ENCODE data around the gene IKBKE. TPM values are rescaled to one million over a fixed set of nuclear protein-coding genes. Genes with fewer than 3 reads are reported as not detected.

IKBKE gene
- total and polyA plus RNA-seq, 2 of the 8 experiments (the other 6 are each of a cell fraction or from before 2014, with no cell fraction given) = 8.6 to 12.0 TPM

- Histone ChIP-seq H2BK12ac (ENCODE audit: low read depth, low read length) (no peak overlapping the region), H4K20me1 (replicated peaks in 1 of 2; ENCODE audit: control insufficient read depth in 1 of 2, insufficient read depth in 2 of 2, low read length in 2 of 2) (no peaks in the 10 kb centered on the region), H2BK120ac (replicated peaks; ENCODE audit: low read depth, low read length) (no peak overlapping the region), H3K4me3 (ENCODE audit: extremely low read depth in 1 of 4, insufficient read depth in 2 of 4, low read depth in 3 of 4, low read length in 4 of 4) (no peak overlapping the region), H3K36me3 (ENCODE audit: control insufficient read depth in 2 of 4, insufficient read depth in 4 of 4, low read length in 3 of 4) (peaks cover 0 to 5% (median 0%) of the 10 kb centered on the region in 4 experiments; a peak in 6 of 8 replicates), H3K14ac (ENCODE audit: insufficient read length) (no peak overlapping the region), H2AFZ (ENCODE audit: low read length) (no peak overlapping the region), H4K8ac (ENCODE audit: extremely low read depth, insufficient read depth, low read length) (no peak overlapping the region), H2BK5ac (ENCODE audit: low read depth, low read length) (no peak overlapping the region), H3K23ac (ENCODE audit: insufficient read length) (no peak overlapping the region), H3K27ac (ENCODE audit: low read depth, low read length) (no peak overlapping the region), H3K23me2 (ENCODE audit: low read depth, low read length) (no peaks in the 10 kb centered on the region; the same call in 1 of the 2 replicates), H4K5ac (ENCODE audit: insufficient read length, low read depth, low read length) (no peak overlapping the region), H3K9me3 (ENCODE audit: insufficient read depth in 2 of 2, low read depth in 1 of 2, low read length in 1 of 2) (no peaks in the 10 kb centered on the region), H3K56ac (replicated peaks; ENCODE audit: insufficient read length, low read depth, low read length) (no peak overlapping the region), H4K91ac (replicated peaks; ENCODE audit: insufficient read length, low read length) (no peak overlapping the region), H3K4ac (replicated peaks; ENCODE audit: insufficient read length, low read depth, low read length) (no peak overlapping the region), H3K79me2 (ENCODE audit: control insufficient read depth in 1 of 2, insufficient read depth in 2 of 2, low read length in 2 of 2) (no peaks in the 10 kb centered on the region), H3K4me2 (ENCODE audit: insufficient read depth in 1 of 2, low read depth in 2 of 2, low read length in 2 of 2) (no peak overlapping the region), H3K9ac (replicated peaks in 1 of 4; ENCODE audit: extremely low read depth in 1 of 4, low read depth in 3 of 4, low read length in 3 of 4) (no peak overlapping the region), H3K27me3 (replicated peaks in 1 of 4; ENCODE audit: control insufficient read depth in 3 of 4, extremely low read depth in 1 of 4, insufficient read depth in 3 of 4, low read length in 3 of 4) (no peaks in the 10 kb centered on the region), H2BK20ac (ENCODE audit: low read length) (no peak overlapping the region), H2AK5ac (ENCODE audit: low read depth, low read length) (no peak overlapping the region), H3K18ac (ENCODE audit: extremely low read depth, low read length) (no peak overlapping the region), H2BK15ac (ENCODE audit: low read length) (no peak overlapping the region), H3K79me1 (ENCODE audit: low read depth, low read length) (no peaks in the 10 kb centered on the region), H3K4me1 (replicated peaks in 1 of 4; ENCODE audit: control insufficient read depth in 3 of 4, insufficient read depth in 4 of 4, low read length in 3 of 4) (no peaks in the 10 kb centered on the region)
- WGBS, 2 experiments (ENCODE audit: extremely low coverage in 1 of 2, insufficient coverage in 1 of 2, insufficient read length in 1 of 2, insufficient replicate concordance in 2 of 2, low coverage in 1 of 2, low lambda C conversion rate in 2 of 2, missing lambda C conversion rate in 1 of 2) = 83% methylated on average over 4 of the region's 4 CpGs; no CpG with 5 or more reads in 1 of the 2 experiments
- ChIA-PET POLR2A (ENCODE audit: partially characterized antibody) (no interaction called here), CTCF (ENCODE audit: partially characterized antibody) (no interaction called here)
- FAIRE-seq (no peak), DNase-seq (ENCODE audit: low read depth in 1 of 2, low spot score in 2 of 2) (no peak)
- TF ChIP-seq, protein P1, sequence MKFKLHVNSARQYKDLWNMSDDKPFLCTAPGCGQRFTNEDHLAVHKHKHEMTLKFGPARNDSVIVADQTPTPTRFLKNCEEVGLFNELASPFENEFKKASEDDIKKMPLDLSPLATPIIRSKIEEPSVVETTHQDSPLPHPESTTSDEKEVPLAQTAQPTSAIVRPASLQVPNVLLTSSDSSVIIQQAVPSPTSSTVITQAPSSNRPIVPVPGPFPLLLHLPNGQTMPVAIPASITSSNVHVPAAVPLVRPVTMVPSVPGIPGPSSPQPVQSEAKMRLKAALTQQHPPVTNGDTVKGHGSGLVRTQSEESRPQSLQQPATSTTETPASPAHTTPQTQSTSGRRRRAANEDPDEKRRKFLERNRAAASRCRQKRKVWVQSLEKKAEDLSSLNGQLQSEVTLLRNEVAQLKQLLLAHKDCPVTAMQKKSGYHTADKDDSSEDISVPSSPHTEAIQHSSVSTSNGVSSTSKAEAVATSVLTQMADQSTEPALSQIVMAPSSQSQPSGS (IDR thresholded peaks at IDR 0.05; ENCODE audit: low read length) = no peak
- no peak for TF ChIP-seq POU5F1 (IDR thresholded peaks at IDR 0.05; ENCODE audit: low read depth, low read length)
- TF ChIP-seq ASH2L (IDR thresholded peaks at IDR 0.05; ENCODE audit: low read length) = no peak
Measured at GRCh38 chr1:206429421-206429820, 40.9 kb upstream of the IKBKE start.

Data from H1 (cell line).